Measurements from ENCODE around the gene ROGDI. TPM values are rescaled to one million over a fixed set of nuclear protein-coding genes. Genes with fewer than 3 reads are reported as not detected.

The ROGDI gene
- total and polyA plus RNA-seq, 2 experiments from 2014 or later = 21.4 to 27.3 TPM

DNA sequence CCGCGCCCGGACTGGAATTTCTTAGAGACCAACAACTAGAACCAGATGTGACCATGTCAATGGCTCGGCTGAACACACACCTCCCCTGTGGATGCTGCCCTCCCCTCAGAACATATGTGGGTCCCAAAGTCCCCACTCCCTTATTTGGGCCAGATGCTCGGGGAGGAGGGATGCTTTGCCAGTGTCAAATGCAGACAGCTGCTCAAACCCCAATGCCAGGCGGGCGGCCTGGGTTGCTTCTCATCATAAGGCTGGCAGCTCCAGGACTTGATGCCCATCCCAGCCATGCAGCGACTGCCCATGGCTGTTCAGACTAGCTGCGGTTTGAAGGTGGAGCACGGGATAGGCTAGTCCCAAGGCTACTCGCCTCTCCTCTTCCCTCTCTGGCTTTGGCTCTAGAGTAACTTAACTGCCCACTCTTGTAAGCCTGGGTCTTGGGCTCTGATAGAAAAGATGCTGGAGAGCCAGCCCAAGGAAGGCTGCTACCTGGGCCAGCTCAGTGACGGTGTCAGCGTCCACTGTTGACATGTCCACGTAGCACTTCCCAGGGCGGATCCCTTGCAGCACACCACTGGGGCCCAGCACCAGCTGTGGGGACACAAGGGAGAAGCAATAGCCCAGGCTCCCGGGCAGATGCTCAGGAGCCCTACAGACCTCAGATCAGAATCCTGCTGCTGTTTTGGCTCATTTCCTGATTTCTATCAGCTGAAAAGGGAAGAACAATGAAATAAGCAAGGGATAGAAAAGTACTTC, 11.0 kb upstream of the ROGDI start:
- WGBS, 2 experiments (ENCODE audit: low coverage in 1 of 2, low lambda C conversion rate in 2 of 2, missing lambda C conversion rate in 2 of 2) = 88 to 94% methylated on average over 16 of the region's 16 CpGs
- H3K4me2 ChIP-seq (ENCODE audit: unreplicated experiment) = no peak overlapping the region
- no peaks in the 10 kb centered on the region for H3K4me1 ChIP-seq (ENCODE audit: insufficient read depth)
- H4K20me1 ChIP-seq (ENCODE audit: insufficient read depth) = no peaks in the 10 kb centered on the region
- no peak overlapping the region for H3K9ac ChIP-seq
- no peaks in the 10 kb centered on the region for H3K9me3 ChIP-seq (ENCODE audit: low read depth)
- peaks cover 3% of the 10 kb centered on the region; the same call in 1 of the 2 replicates for H3F3A ChIP-seq (ENCODE audit: insufficient read depth)
- no peaks in the 10 kb centered on the region for H3K27me3 ChIP-seq (replicated peaks; ENCODE audit: insufficient read depth)
- H3K36me3 ChIP-seq (ENCODE audit: low read depth) = peaks cover 41% of the 10 kb centered on the region
- DNase-seq = no peak
- no peaks in the 10 kb centered on the region for H3K79me2 ChIP-seq (ENCODE audit: insufficient read depth)
- TF ChIP-seq EZH2phosphoT487 (IDR thresholded peaks at IDR 0.05; ENCODE audit: insufficient read depth, low read depth) (no peak), EZH2 (IDR thresholded peaks at IDR 0.05; ENCODE audit: insufficient read depth, poor library complexity, severe bottlenecking) (no peak)
- H3K9me2 ChIP-seq (ENCODE audit: insufficient read depth) = no peaks in the 10 kb centered on the region
- no peak overlapping the region for H3K4me3 ChIP-seq
- no peak overlapping the region for H2AFZ ChIP-seq
- in situ Hi-C loops (cut with MboI) = no loop called here
- H3K27ac ChIP-seq = no peak overlapping the region

DNA sequence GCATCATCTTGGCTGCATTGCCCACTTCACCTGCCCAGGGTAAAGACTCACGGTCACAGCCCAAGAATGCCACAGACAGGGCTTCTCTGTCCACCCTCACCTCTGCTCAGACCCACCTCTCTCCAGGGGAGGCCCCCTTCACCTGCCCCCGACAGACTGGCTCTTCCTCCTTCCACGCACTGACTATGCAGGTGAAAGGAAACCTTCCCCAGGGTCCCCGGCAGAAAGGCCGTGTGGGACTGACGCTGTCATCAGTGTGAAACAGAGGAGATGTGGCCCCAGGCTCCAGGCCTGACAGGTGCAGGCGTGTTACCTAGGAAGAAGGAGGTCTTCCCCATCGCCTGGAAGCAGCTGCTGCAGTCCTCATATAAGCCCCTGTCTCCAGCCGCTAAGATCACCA, 9.3 kb upstream of the ROGDI start:
- no peak for DNase-seq
- H4K20me1 ChIP-seq (ENCODE audit: insufficient read depth) = no peaks in the 10 kb centered on the region
- H3K4me1 ChIP-seq (ENCODE audit: insufficient read depth) = no peaks in the 10 kb centered on the region
- no peak overlapping the region for H3K27ac ChIP-seq
- H3K4me3 ChIP-seq = no peak overlapping the region
- no peak overlapping the region for H2AFZ ChIP-seq
- no peaks in the 10 kb centered on the region for H3K9me3 ChIP-seq (ENCODE audit: low read depth)
- 92 to 93% methylated on average over 8 to 9 of the region's 9 CpGs for WGBS, 2 experiments (ENCODE audit: low coverage in 1 of 2, low lambda C conversion rate in 2 of 2, missing lambda C conversion rate in 2 of 2)
- in situ Hi-C loops (cut with MboI) = no loop called here
- H3K36me3 ChIP-seq (ENCODE audit: low read depth) = peaks cover 41% of the 10 kb centered on the region
- H3K9me2 ChIP-seq (ENCODE audit: insufficient read depth) = no peaks in the 10 kb centered on the region
- H3K4me2 ChIP-seq (ENCODE audit: unreplicated experiment) = no peak overlapping the region
- no peak for TF ChIP-seq EZH2 (IDR thresholded peaks at IDR 0.05; ENCODE audit: insufficient read depth, poor library complexity, severe bottlenecking)
- no peak for TF ChIP-seq EZH2phosphoT487 (IDR thresholded peaks at IDR 0.05; ENCODE audit: insufficient read depth, low read depth)
- peaks cover 3% of the 10 kb centered on the region; the same call in 1 of the 2 replicates for H3F3A ChIP-seq (ENCODE audit: insufficient read depth)
- H3K27me3 ChIP-seq (replicated peaks; ENCODE audit: insufficient read depth) = no peaks in the 10 kb centered on the region
- no peaks in the 10 kb centered on the region for H3K79me2 ChIP-seq (ENCODE audit: insufficient read depth)
- H3K9ac ChIP-seq = no peak overlapping the region

- Histone ChIP-seq H3K4me2 (ENCODE audit: unreplicated experiment) (no peak overlapping the region), H3K79me2 (ENCODE audit: insufficient read depth) (no peaks in the 10 kb centered on the region), H3K36me3 (ENCODE audit: low read depth) (peaks cover 37% of the 10 kb centered on the region), H3K9ac (no peak overlapping the region), H3K27me3 (replicated peaks; ENCODE audit: insufficient read depth) (no peaks in the 10 kb centered on the region), H4K20me1 (ENCODE audit: insufficient read depth) (no peaks in the 10 kb centered on the region), H3K4me3 (no peak overlapping the region), H3K9me2 (ENCODE audit: insufficient read depth) (no peaks in the 10 kb centered on the region), H2AFZ (no peak overlapping the region), H3K4me1 (ENCODE audit: insufficient read depth) (no peaks in the 10 kb centered on the region), H3F3A (ENCODE audit: insufficient read depth) (peaks cover 3% of the 10 kb centered on the region; the same call in 1 of the 2 replicates), H3K27ac (no peak overlapping the region), H3K9me3 (ENCODE audit: low read depth) (no peaks in the 10 kb centered on the region)
- in situ Hi-C loops (cut with MboI) = no loop called here
- no peak for TF ChIP-seq EZH2phosphoT487 (IDR thresholded peaks at IDR 0.05; ENCODE audit: insufficient read depth, low read depth)
- TF ChIP-seq EZH2 (IDR thresholded peaks at IDR 0.05; ENCODE audit: insufficient read depth, poor library complexity, severe bottlenecking) = no peak
- no peak for DNase-seq
- 96 to 98% methylated on average over 3 of the region's 3 CpGs for WGBS, 2 experiments (ENCODE audit: low coverage in 1 of 2, low lambda C conversion rate in 2 of 2, missing lambda C conversion rate in 2 of 2)
Measured at GRCh38 chr16:4811242-4811641, 8.8 kb upstream of the ROGDI start.

GRCh38 chr16:4806280-4806679, 3.8 kb upstream of the ROGDI start:
- 99% methylated on average over 6 of the region's 6 CpGs for WGBS, 2 experiments (ENCODE audit: low coverage in 1 of 2, low lambda C conversion rate in 2 of 2, missing lambda C conversion rate in 2 of 2)
- Histone ChIP-seq H3K4me1 (ENCODE audit: insufficient read depth) (no peaks in the 10 kb centered on the region; the same call in none of the 2 replicates), H3K27ac (no peak overlapping the region), H3K36me3 (ENCODE audit: low read depth) (peaks cover 12% of the 10 kb centered on the region; the same call in 1 of the 2 replicates), H3F3A (ENCODE audit: insufficient read depth) (peaks cover 9% of the 10 kb centered on the region; the same call in 1 of the 2 replicates), H3K4me2 (ENCODE audit: unreplicated experiment) (no peak overlapping the region), H3K79me2 (ENCODE audit: insufficient read depth) (no peaks in the 10 kb centered on the region), H4K20me1 (ENCODE audit: insufficient read depth) (no peaks in the 10 kb centered on the region), H2AFZ (no peak overlapping the region), H3K27me3 (replicated peaks; ENCODE audit: insufficient read depth) (no peaks in the 10 kb centered on the region), H3K9me2 (ENCODE audit: insufficient read depth) (no peaks in the 10 kb centered on the region), H3K9ac (no peak overlapping the region), H3K4me3 (no peak overlapping the region), H3K9me3 (ENCODE audit: low read depth) (no peaks in the 10 kb centered on the region)
- TF ChIP-seq EZH2phosphoT487 (IDR thresholded peaks at IDR 0.05; ENCODE audit: insufficient read depth, low read depth) = no peak
- TF ChIP-seq EZH2 (IDR thresholded peaks at IDR 0.05; ENCODE audit: insufficient read depth, poor library complexity, severe bottlenecking) = no peak
- in situ Hi-C loops (cut with MboI) = no loop called here
- no peak for DNase-seq
